HG02763 (cell line): ENCODE data around the gene ZAP70.

ENCODE experiments used
- ATAC-seq: cut with Tn5 transposase; IDR thresholded peaks from one replicate; pipeline ENCODE4 v1.9.1; 2021; ENCODE audit warnings: mild to moderate bottlenecking, moderate library complexity; ENCODE audit not compliant: unreplicated experiment

Gene ZAP70

GRCh38 chr2:97775074-97775473 lies 61.7 kb downstream of the ZAP70 start:
- ATAC-seq, result no peak

DNA sequence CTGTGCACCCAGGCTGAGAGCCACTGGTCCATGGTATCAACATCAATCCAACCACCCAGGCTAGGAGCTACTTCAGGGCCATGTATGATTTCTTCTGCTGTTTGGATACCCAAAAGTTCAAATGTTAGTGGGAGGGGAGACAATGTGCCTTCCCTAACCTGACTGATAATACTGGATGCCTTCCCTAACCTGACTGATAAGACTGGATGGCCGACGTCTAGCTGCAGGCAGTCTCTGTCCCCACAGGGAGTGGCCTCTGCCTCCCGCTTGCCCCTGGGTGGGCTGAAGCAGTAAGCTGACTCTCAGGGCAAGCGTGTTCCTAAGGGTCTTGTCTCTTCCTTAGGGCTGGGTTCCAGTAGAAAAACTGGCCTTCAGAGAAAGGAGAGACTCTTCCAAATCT lies 65.8 kb downstream of the ZAP70 start:
- ATAC-seq, result no peak

DNA sequence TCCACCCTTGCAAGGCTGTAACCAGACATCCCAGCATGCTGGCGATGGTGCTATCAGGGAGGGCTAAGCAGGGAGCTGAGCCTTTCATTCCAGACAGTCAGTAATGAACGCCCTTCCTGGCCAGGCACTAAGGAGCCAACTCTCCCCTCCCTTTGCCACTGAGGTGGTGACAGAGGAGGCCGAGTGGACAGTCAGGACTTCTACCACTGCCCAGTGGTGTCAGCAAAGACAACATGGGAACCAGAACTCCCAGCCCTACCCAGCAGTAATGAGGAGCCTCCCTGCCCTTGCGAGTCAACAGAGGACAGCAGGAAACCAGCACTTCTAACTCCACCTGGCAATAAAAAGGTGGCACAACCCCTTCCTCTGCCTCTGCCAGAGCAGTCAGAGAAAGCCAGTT lies 68.6 kb downstream of the ZAP70 start:
- ATAC-seq, result no peak

- ATAC-seq, result no peak
These were observed 71.6 kb downstream of the ZAP70 start for GRCh38 chr2:97784953-97785352.

DNA sequence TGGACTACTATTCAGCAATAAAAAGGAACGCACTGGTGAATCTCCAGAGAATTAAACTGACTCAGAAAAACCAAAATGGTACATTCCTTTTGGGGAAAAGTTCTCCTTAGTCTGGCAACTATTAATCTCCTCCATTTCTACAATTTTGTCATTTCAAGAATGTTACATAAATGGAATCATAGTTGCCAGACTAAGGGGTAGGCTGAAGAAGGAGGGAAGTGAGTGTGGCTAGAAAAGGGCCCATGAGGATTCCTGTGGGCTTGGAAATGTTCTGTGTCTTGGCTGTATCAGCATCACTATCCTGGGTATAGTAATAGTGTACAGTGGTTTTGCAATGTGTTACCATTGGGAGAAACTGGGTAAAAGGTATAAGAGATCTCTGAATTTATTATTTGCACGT lies 72.4 kb downstream of the ZAP70 start:
- ATAC-seq, result no peak

DNA sequence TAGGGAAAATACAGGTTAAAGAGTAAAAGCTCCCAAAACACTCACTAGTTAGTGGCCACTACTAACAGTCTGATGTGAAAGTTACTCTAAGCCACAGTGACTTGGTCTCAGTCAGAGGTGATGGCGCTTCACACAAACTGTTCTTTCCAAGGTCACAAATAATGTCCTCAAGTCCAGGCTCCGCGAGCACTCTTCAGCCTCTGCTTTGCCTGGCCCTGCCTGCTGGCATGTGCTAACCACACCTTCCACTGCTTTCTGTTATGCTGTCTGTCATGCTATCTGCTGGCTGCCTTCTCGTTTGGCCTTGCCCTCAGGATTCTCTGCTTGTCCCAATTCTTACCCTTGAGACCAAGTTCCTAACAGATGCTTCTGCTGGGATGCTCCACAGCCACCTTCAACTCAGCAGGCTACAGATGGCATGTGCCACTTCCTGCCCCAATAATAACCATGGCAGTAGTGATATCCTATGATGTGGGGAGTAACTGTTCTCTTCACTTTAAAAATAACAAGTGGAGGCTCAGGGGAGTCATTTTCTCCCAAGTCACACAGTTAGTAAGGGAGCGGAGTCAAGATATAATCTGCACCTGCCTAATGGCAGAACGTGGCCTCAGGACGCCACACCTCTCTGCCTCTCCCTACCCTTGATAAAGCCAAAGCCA lies 75.7 kb downstream of the ZAP70 start:
- no peak for ATAC-seq
